ENCODE measurements around the gene CERS6.

Gene CERS6

GRCh38 chr2:168602846-168603401 is 146.9 kb downstream of the CERS6 start:
- no peak for DNase-seq (ENCODE audit: low read depth)

GRCh38 chr2:168603439-168603961 is 147.4 kb downstream of the CERS6 start:
- DNase-seq (ENCODE audit: low read depth): no peak

DNA sequence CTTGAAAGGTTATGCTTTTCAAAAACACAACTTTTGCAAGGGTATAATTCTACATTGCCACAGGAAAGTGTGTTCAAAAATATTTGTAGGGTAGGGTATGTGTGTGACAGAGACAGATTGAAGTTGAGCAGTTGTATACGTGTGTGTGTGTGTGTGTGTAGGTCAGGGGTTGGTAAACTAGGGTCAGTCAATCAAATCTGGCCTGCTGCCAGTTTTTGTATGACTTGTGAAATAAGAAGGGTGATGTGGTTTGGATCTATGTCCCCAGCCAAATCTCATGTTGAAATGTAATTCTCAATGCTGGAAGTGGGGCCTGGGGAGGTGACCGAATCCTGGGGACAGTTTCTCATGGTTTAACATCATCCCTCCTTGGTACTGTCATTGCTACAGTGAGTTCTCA is 148.2 kb downstream of the CERS6 start:
- no peak for DNase-seq (ENCODE audit: low read depth)

DNA sequence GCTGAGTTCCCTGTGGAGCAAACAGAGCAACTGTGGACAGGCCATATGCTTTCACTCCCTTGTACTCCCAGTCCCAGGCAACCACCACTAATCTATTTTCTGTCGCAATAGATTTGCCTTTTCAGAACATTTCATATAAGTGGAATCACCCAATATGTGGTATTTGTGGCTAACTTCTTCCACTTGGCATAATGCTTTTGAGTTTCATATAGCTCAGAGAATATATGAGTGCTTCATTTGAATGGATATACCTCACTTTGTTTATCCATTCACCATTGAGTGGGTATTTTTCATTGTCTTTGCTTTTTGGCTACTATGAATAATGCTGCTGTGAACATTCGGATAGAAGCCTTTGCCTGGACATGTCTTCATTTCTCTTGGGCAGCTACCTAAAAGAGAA is 151.9 kb downstream of the CERS6 start:
- no peak for DNase-seq (ENCODE audit: low read depth)

- DNase-seq (ENCODE audit: low read depth): no peak
Measured at GRCh38 chr2:168608796-168609195, 152.7 kb downstream of the CERS6 start.

DNA sequence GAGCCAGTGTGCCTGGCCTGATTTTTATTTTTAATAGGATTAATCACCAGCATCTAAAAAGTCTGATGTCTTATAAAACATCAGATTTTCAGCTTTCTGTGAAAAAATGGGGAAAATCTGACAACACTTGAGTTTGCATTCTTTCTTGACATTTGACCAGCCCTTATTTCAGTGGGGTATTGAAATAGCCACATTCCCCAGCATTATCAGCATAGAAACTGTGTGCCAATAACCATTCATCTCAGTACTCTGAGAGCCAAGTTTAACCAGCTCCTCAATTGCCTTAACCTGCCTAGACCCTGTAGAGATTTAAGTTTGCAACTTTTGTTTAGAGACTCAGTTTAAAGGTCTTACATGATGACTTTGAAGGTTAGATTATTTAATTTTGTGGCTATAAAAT is 155.0 kb downstream of the CERS6 start:
- DNase-seq (ENCODE audit: low read depth): no peak

- no peak for DNase-seq (ENCODE audit: low read depth)
Measured at GRCh38 chr2:168611896-168612650, 156.0 kb downstream of the CERS6 start.

- DNase-seq (ENCODE audit: low read depth): no peak
Measured at GRCh38 chr2:168612719-168613118, 156.6 kb downstream of the CERS6 start.

- no peak for DNase-seq (ENCODE audit: low read depth)
Measured at GRCh38 chr2:168613551-168613950, 157.5 kb downstream of the CERS6 start.

GRCh38 chr2:168614172-168615018 is 158.3 kb downstream of the CERS6 start:
- no peak for DNase-seq (ENCODE audit: low read depth)

GRCh38 chr2:168620554-168620953 is 164.5 kb downstream of the CERS6 start:
- no peak for DNase-seq (ENCODE audit: low read depth)

- no peak for DNase-seq (ENCODE audit: low read depth)
Measured at GRCh38 chr2:168622559-168622958, 166.5 kb downstream of the CERS6 start.

GRCh38 chr2:168624028-168624427 is 168.0 kb downstream of the CERS6 start:
- no peak for DNase-seq (ENCODE audit: low read depth)

- DNase-seq (ENCODE audit: low read depth): no peak
Measured at GRCh38 chr2:168626096-168626495, 170.0 kb downstream of the CERS6 start.

DNA sequence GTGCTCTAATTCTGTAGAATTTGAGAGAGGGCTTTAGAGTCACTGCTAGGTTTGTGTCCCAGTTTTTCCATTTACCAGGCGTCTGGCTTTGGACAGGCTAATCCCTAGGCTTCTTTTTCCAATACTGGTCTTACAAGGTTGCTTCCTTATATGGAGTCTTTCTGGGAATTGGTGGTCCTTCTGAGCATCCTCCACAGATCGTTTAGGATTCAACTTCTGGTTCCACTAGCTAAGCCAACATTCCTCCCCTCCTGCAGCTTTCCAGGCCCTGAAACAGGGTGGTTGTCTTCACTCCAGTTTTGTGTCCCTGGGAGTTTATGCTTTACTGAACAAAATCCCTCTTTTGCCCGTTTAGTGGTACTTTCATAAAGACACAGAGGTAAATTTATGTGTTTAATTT is 170.6 kb downstream of the CERS6 start:
- no peak for DNase-seq (ENCODE audit: low read depth)

- no peak for DNase-seq (ENCODE audit: low read depth)
Measured at GRCh38 chr2:168632709-168633121, 176.6 kb downstream of the CERS6 start.

DNA sequence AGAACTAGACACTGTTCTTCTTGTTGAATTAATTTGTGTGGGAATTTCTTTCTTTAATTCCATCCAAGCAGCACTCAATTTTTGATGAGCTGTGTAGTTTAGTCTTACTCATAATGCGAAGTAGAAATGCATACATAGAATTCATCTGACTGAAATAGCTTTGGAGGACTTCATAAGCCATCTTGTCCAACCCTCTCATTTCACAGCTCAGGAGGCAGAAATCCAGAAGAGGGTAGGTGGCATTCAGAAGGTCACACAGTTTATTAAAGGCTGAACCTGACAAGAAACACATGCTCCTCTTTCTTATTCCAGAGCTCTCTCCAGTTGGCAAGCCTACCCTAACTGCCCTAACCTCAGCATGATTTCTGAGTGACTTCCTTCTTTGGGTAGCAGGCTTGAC is 177.1 kb downstream of the CERS6 start:
- DNase-seq (ENCODE audit: low read depth): no peak

DNA sequence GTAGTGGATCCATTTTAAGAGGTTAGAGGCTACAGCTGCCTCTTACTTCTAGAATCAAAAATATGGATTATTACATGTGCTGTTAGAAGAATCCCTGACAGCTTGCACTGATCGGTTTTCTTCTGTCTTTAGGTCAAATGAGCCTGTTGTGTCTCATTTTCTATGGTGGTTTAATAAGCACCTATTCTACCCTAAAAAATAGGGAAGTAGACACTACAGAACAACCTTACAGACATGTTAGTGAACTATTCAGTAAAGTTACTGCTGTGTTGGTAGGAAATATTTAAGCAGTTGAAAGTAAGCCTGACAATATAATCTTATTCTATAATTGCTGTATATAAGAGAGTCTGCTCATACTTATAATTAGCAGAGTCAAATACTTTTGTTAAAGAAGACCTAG is 177.8 kb downstream of the CERS6 start:
- no peak for DNase-seq (ENCODE audit: low read depth)

- DNase-seq (ENCODE audit: low read depth): no peak
Measured at GRCh38 chr2:168635065-168635577, 179.0 kb downstream of the CERS6 start.

- no peak for DNase-seq (ENCODE audit: low read depth)
Measured at GRCh38 chr2:168639018-168639417, 182.9 kb downstream of the CERS6 start.

DNA sequence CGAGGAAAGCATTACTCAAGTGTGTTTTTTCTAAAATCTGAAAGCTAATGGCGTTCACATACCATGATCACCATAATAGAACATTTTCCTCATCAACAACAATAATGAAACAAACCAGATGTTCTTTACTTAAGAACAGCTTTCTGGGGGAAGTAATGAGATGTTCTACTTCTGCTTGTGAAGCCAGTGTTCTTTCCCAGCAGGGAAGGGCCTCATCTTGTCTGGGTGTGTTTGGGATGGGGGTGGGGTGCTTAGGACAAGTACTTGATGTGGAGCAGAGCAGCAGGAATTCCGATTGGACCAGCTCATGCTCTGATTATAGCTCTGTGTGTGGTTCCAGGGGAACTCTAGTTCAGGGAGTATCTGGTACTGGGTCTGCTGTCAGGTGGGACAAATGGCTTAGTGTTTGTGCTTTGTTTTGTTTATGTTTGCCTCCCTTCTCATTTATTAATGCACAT is 183.4 kb downstream of the CERS6 start:
- no peak for DNase-seq (ENCODE audit: low read depth)

DNA sequence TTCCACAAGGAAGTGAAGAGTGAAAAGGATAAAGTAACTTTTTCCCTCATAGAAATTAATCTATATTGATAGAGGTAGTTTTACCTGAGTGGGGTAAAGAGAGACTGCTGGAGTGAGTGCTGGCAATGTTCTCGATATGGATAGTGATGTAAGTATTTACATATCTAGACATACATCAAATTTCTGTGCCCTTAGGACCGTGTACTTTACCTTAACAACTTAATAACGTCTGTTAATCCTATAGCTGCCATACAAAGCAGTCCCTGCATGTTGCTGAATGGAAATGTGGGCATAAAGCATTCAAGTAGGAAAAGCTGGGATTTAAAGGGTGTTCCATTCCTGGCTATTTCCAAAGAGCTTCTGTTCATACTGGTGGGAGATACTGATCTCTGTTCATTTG is 184.0 kb downstream of the CERS6 start:
- no peak for DNase-seq (ENCODE audit: low read depth)

- no peak for DNase-seq (ENCODE audit: low read depth)
Measured at GRCh38 chr2:168641636-168642035, 185.6 kb downstream of the CERS6 start.
